ENCODE data around the gene SLC20A1.

Gene SLC20A1

GRCh38 chr2:112688086-112688880 lies 42.5 kb downstream of the SLC20A1 start:
- H3K27ac ChIP-seq (ENCODE audit: low read depth, low read length), result no peak overlapping the region
- H3K36me3 ChIP-seq (ENCODE audit: control insufficient read depth in 1 of 2, insufficient read depth in 2 of 2, low read length in 2 of 2), result no peaks in the 10 kb centered on the region
- H3K4me3 ChIP-seq (ENCODE audit: low read depth in 1 of 2, low read length in 2 of 2), result no peak overlapping the region
- peaks cover 21 to 25% of the 10 kb centered on the region in 2 donors for H3K4me1 ChIP-seq (ENCODE audit: control insufficient read depth in 1 of 2, insufficient read depth in 2 of 2, low read length in 2 of 2)
- H3K9me3 ChIP-seq (ENCODE audit: control insufficient read depth in 1 of 2, low read length in 2 of 2), result no peaks in the 10 kb centered on the region
- H3K9ac ChIP-seq (ENCODE audit: low read depth in 1 of 2, low read length in 2 of 2), result no peak overlapping the region
- H3K27me3 ChIP-seq (ENCODE audit: control insufficient read depth in 1 of 2, insufficient read depth in 2 of 2, low read length in 2 of 2), result no peaks in the 10 kb centered on the region

GRCh38 chr2:112690853-112691401 lies 45.2 kb downstream of the SLC20A1 start:
- H3K4me1 ChIP-seq (ENCODE audit: control insufficient read depth in 1 of 2, insufficient read depth in 2 of 2, low read length in 2 of 2), result peaks cover 20 to 21% of the 10 kb centered on the region in 2 donors
- H3K27ac ChIP-seq (ENCODE audit: low read depth, low read length), result no peak overlapping the region
- no peak overlapping the region for H3K4me3 ChIP-seq (ENCODE audit: low read depth in 1 of 2, low read length in 2 of 2)
- H3K27me3 ChIP-seq (ENCODE audit: control insufficient read depth in 1 of 2, insufficient read depth in 2 of 2, low read length in 2 of 2), result no peaks in the 10 kb centered on the region
- H3K36me3 ChIP-seq (ENCODE audit: control insufficient read depth in 1 of 2, insufficient read depth in 2 of 2, low read length in 2 of 2), result no peaks in the 10 kb centered on the region
- no peak overlapping the region for H3K9ac ChIP-seq (ENCODE audit: low read depth in 1 of 2, low read length in 2 of 2)
- H3K9me3 ChIP-seq (ENCODE audit: control insufficient read depth in 1 of 2, low read length in 2 of 2), result no peaks in the 10 kb centered on the region

- H3K36me3 ChIP-seq (ENCODE audit: control insufficient read depth in 1 of 2, insufficient read depth in 2 of 2, low read length in 2 of 2), result no peaks in the 10 kb centered on the region
- no peak overlapping the region for H3K4me3 ChIP-seq (ENCODE audit: low read depth in 1 of 2, low read length in 2 of 2)
- H3K27ac ChIP-seq (ENCODE audit: low read depth, low read length), result no peak overlapping the region
- H3K9ac ChIP-seq (ENCODE audit: low read depth in 1 of 2, low read length in 2 of 2), result no peak overlapping the region
- H3K27me3 ChIP-seq (ENCODE audit: control insufficient read depth in 1 of 2, insufficient read depth in 2 of 2, low read length in 2 of 2), result no peaks in the 10 kb centered on the region
- no peaks in the 10 kb centered on the region for H3K9me3 ChIP-seq (ENCODE audit: control insufficient read depth in 1 of 2, low read length in 2 of 2)
- peaks cover 20 to 21% of the 10 kb centered on the region in 2 donors for H3K4me1 ChIP-seq (ENCODE audit: control insufficient read depth in 1 of 2, insufficient read depth in 2 of 2, low read length in 2 of 2)
Measured at GRCh38 chr2:112691881-112692281, 46.1 kb downstream of the SLC20A1 start.

- Histone ChIP-seq H3K27ac (ENCODE audit: low read depth, low read length) (no peak overlapping the region), H3K27me3 (ENCODE audit: control insufficient read depth in 1 of 2, insufficient read depth in 2 of 2, low read length in 2 of 2) (no peaks in the 10 kb centered on the region), H3K36me3 (ENCODE audit: control insufficient read depth in 1 of 2, insufficient read depth in 2 of 2, low read length in 2 of 2) (no peaks in the 10 kb centered on the region), H3K9ac (ENCODE audit: low read depth in 1 of 2, low read length in 2 of 2) (no peak overlapping the region), H3K9me3 (ENCODE audit: control insufficient read depth in 1 of 2, low read length in 2 of 2) (no peaks in the 10 kb centered on the region), H3K4me3 (ENCODE audit: low read depth in 1 of 2, low read length in 2 of 2) (no peak overlapping the region), H3K4me1 (ENCODE audit: control insufficient read depth in 1 of 2, insufficient read depth in 2 of 2, low read length in 2 of 2) (peaks cover 20 to 21% of the 10 kb centered on the region in 2 donors)
Measured at GRCh38 chr2:112692495-112692911, 46.8 kb downstream of the SLC20A1 start.

GRCh38 chr2:112692918-112693317 lies 47.2 kb downstream of the SLC20A1 start:
- H3K36me3 ChIP-seq (ENCODE audit: control insufficient read depth in 1 of 2, insufficient read depth in 2 of 2, low read length in 2 of 2), result no peaks in the 10 kb centered on the region
- no peak overlapping the region for H3K9ac ChIP-seq (ENCODE audit: low read depth in 1 of 2, low read length in 2 of 2)
- no peaks in the 10 kb centered on the region for H3K9me3 ChIP-seq (ENCODE audit: control insufficient read depth in 1 of 2, low read length in 2 of 2)
- peaks cover 20 to 21% of the 10 kb centered on the region in 2 donors for H3K4me1 ChIP-seq (ENCODE audit: control insufficient read depth in 1 of 2, insufficient read depth in 2 of 2, low read length in 2 of 2)
- H3K27me3 ChIP-seq (ENCODE audit: control insufficient read depth in 1 of 2, insufficient read depth in 2 of 2, low read length in 2 of 2), result no peaks in the 10 kb centered on the region
- H3K4me3 ChIP-seq (ENCODE audit: low read depth in 1 of 2, low read length in 2 of 2), result no peak overlapping the region
- H3K27ac ChIP-seq (ENCODE audit: low read depth, low read length), result no peak overlapping the region

- peaks cover 20 to 21% of the 10 kb centered on the region in 2 donors for H3K4me1 ChIP-seq (ENCODE audit: control insufficient read depth in 1 of 2, insufficient read depth in 2 of 2, low read length in 2 of 2)
- no peaks in the 10 kb centered on the region for H3K36me3 ChIP-seq (ENCODE audit: control insufficient read depth in 1 of 2, insufficient read depth in 2 of 2, low read length in 2 of 2)
- H3K27me3 ChIP-seq (ENCODE audit: control insufficient read depth in 1 of 2, insufficient read depth in 2 of 2, low read length in 2 of 2), result no peaks in the 10 kb centered on the region
- H3K4me3 ChIP-seq (ENCODE audit: low read depth in 1 of 2, low read length in 2 of 2), result no peak overlapping the region
- no peaks in the 10 kb centered on the region for H3K9me3 ChIP-seq (ENCODE audit: control insufficient read depth in 1 of 2, low read length in 2 of 2)
- H3K27ac ChIP-seq (ENCODE audit: low read depth, low read length), result no peak overlapping the region
- no peak overlapping the region for H3K9ac ChIP-seq (ENCODE audit: low read depth in 1 of 2, low read length in 2 of 2)
Measured at GRCh38 chr2:112693596-112693995, 47.9 kb downstream of the SLC20A1 start.

GRCh38 chr2:112694182-112694581 lies 48.4 kb downstream of the SLC20A1 start:
- no peak overlapping the region for H3K27ac ChIP-seq (ENCODE audit: low read depth, low read length)
- H3K27me3 ChIP-seq (ENCODE audit: control insufficient read depth in 1 of 2, insufficient read depth in 2 of 2, low read length in 2 of 2), result no peaks in the 10 kb centered on the region
- no peaks in the 10 kb centered on the region for H3K36me3 ChIP-seq (ENCODE audit: control insufficient read depth in 1 of 2, insufficient read depth in 2 of 2, low read length in 2 of 2)
- H3K4me3 ChIP-seq (ENCODE audit: low read depth in 1 of 2, low read length in 2 of 2), result no peak overlapping the region
- no peak overlapping the region for H3K9ac ChIP-seq (ENCODE audit: low read depth in 1 of 2, low read length in 2 of 2)
- H3K4me1 ChIP-seq (ENCODE audit: control insufficient read depth in 1 of 2, insufficient read depth in 2 of 2, low read length in 2 of 2), result peaks cover 20 to 21% of the 10 kb centered on the region in 2 donors
- H3K9me3 ChIP-seq (ENCODE audit: control insufficient read depth in 1 of 2, low read length in 2 of 2), result no peaks in the 10 kb centered on the region

- H3K27ac ChIP-seq (ENCODE audit: low read depth, low read length), result no peak overlapping the region
- no peaks in the 10 kb centered on the region for H3K36me3 ChIP-seq (ENCODE audit: control insufficient read depth in 1 of 2, insufficient read depth in 2 of 2, low read length in 2 of 2)
- no peaks in the 10 kb centered on the region for H3K27me3 ChIP-seq (ENCODE audit: control insufficient read depth in 1 of 2, insufficient read depth in 2 of 2, low read length in 2 of 2)
- H3K9me3 ChIP-seq (ENCODE audit: control insufficient read depth in 1 of 2, low read length in 2 of 2), result no peaks in the 10 kb centered on the region
- no peak overlapping the region for H3K4me3 ChIP-seq (ENCODE audit: low read depth in 1 of 2, low read length in 2 of 2)
- no peak overlapping the region for H3K9ac ChIP-seq (ENCODE audit: low read depth in 1 of 2, low read length in 2 of 2)
- no peaks in the 10 kb centered on the region for H3K4me1 ChIP-seq (ENCODE audit: control insufficient read depth in 1 of 2, insufficient read depth in 2 of 2, low read length in 2 of 2)
Measured at GRCh38 chr2:112698834-112699515, 53.2 kb downstream of the SLC20A1 start.

- no peak overlapping the region for H3K27ac ChIP-seq (ENCODE audit: low read depth, low read length)
- no peak overlapping the region for H3K9ac ChIP-seq (ENCODE audit: low read depth in 1 of 2, low read length in 2 of 2)
Measured at GRCh38 chr2:112699984-112700667, 54.4 kb downstream of the SLC20A1 start.

GRCh38 chr2:112701052-112701451 lies 55.3 kb downstream of the SLC20A1 start:
- H3K4me1 ChIP-seq (ENCODE audit: control insufficient read depth in 1 of 2, insufficient read depth in 2 of 2, low read length in 2 of 2), result peaks cover 2 to 4% of the 10 kb centered on the region in 2 donors
- no peaks in the 10 kb centered on the region for H3K27me3 ChIP-seq (ENCODE audit: control insufficient read depth in 1 of 2, insufficient read depth in 2 of 2, low read length in 2 of 2)
- H3K4me3 ChIP-seq (ENCODE audit: low read depth in 1 of 2, low read length in 2 of 2), result no peak overlapping the region
- H3K36me3 ChIP-seq (ENCODE audit: control insufficient read depth in 1 of 2, insufficient read depth in 2 of 2, low read length in 2 of 2), result no peaks in the 10 kb centered on the region
- no peaks in the 10 kb centered on the region for H3K9me3 ChIP-seq (ENCODE audit: control insufficient read depth in 1 of 2, low read length in 2 of 2)
- H3K27ac ChIP-seq (ENCODE audit: low read depth, low read length), result no peak overlapping the region
- H3K9ac ChIP-seq (ENCODE audit: low read depth in 1 of 2, low read length in 2 of 2), result no peak overlapping the region

More at GRCh38 chr2:112699984-112700667, 54.4 kb downstream of the SLC20A1 start:
- Histone ChIP-seq H3K4me3 (ENCODE audit: low read depth in 1 of 2, low read length in 2 of 2) (no peak overlapping the region), H3K27me3 (ENCODE audit: control insufficient read depth in 1 of 2, insufficient read depth in 2 of 2, low read length in 2 of 2) (no peaks in the 10 kb centered on the region), H3K4me1 (ENCODE audit: control insufficient read depth in 1 of 2, insufficient read depth in 2 of 2, low read length in 2 of 2) (no peaks in the 10 kb centered on the region), H3K36me3 (ENCODE audit: control insufficient read depth in 1 of 2, insufficient read depth in 2 of 2, low read length in 2 of 2) (no peaks in the 10 kb centered on the region), H3K9me3 (ENCODE audit: control insufficient read depth in 1 of 2, low read length in 2 of 2) (no peaks in the 10 kb centered on the region)

Data from duodenal mucosa (tissue), 2 donors.